ENCODE data around the gene VSTM4. TPM values are rescaled to one million over a fixed set of nuclear protein-coding genes. Genes with fewer than 3 reads are reported as not detected.

Gene VSTM4
- total RNA-seq, 1 experiment from 2014 or later, result 0.13 TPM

DNA sequence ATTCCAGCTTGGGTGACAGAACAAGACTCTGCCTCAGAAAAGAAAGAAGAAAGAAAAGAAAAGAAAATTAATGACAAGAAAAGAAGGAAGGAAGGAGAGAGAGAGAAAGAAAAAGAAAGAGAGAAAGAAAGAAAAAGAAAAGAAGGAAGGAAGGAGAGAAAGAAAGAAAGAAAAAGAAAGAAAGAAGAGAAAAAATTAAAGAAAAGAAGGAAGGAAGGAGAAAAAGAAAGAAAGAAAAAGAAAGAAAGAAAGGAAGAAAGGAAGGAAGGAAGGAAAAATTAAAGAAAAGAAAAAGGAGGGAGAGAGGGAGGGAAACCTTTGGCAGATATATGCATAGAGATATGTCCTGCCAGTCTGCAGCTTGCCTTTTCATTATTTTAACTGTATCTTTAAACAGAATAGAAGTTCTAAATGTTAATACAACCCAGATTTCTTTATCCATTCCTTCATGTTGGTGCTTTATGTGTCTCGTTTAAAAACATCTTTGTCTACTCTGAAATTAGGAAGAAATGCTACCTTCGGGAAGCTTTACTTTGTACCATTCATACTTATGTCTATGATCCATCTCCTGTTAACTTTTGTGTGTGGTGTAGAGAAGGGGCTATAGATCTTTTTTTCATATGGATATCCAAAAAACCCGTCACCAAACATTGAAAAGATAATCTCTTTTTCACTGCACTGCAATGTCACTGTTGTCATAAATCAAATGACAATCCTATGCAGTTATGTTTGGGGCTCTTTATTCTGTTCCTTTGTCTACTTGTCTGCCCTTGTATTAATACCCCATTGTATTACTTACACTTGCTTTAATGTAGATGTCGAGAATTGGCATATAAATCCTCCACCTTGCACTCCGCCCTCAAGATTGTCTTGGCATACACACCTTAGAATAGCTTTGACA is 70.8 kb downstream of the VSTM4 start:
- TF ChIP-seq POLR2AphosphoS5 (IDR thresholded peaks at IDR 0.05; ENCODE audit: low read depth, low read length) (no peak), TCF7L2 (IDR thresholded peaks at IDR 0.05; ENCODE audit: low read depth, low read length) (no peak), SIN3A (IDR thresholded peaks at IDR 0.05; ENCODE audit: borderline replicate concordance, insufficient read depth, low read depth, low read length) (no peak)
- TF ChIP-seq, protein P1, sequence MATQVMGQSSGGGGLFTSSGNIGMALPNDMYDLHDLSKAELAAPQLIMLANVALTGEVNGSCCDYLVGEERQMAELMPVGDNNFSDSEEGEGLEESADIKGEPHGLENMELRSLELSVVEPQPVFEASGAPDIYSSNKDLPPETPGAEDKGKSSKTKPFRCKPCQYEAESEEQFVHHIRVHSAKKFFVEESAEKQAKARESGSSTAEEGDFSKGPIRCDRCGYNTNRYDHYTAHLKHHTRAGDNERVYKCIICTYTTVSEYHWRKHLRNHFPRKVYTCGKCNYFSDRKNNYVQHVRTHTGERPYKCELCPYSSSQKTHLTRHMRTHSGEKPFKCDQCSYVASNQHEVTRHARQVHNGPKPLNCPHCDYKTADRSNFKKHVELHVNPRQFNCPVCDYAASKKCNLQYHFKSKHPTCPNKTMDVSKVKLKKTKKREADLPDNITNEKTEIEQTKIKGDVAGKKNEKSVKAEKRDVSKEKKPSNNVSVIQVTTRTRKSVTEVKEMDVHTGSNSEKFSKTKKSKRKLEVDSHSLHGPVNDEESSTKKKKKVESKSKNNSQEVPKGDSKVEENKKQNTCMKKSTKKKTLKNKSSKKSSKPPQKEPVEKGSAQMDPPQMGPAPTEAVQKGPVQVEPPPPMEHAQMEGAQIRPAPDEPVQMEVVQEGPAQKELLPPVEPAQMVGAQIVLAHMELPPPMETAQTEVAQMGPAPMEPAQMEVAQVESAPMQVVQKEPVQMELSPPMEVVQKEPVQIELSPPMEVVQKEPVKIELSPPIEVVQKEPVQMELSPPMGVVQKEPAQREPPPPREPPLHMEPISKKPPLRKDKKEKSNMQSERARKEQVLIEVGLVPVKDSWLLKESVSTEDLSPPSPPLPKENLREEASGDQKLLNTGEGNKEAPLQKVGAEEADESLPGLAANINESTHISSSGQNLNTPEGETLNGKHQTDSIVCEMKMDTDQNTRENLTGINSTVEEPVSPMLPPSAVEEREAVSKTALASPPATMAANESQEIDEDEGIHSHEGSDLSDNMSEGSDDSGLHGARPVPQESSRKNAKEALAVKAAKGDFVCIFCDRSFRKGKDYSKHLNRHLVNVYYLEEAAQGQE (IDR thresholded peaks at IDR 0.05; ENCODE audit: insufficient read depth in 1 of 2, low read depth in 2 of 2, low read length in 1 of 2), result no peak
- TF ChIP-seq, protein P2, sequence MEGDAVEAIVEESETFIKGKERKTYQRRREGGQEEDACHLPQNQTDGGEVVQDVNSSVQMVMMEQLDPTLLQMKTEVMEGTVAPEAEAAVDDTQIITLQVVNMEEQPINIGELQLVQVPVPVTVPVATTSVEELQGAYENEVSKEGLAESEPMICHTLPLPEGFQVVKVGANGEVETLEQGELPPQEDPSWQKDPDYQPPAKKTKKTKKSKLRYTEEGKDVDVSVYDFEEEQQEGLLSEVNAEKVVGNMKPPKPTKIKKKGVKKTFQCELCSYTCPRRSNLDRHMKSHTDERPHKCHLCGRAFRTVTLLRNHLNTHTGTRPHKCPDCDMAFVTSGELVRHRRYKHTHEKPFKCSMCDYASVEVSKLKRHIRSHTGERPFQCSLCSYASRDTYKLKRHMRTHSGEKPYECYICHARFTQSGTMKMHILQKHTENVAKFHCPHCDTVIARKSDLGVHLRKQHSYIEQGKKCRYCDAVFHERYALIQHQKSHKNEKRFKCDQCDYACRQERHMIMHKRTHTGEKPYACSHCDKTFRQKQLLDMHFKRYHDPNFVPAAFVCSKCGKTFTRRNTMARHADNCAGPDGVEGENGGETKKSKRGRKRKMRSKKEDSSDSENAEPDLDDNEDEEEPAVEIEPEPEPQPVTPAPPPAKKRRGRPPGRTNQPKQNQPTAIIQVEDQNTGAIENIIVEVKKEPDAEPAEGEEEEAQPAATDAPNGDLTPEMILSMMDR (IDR thresholded peaks at IDR 0.05), result no peak
- Histone ChIP-seq H3K36me3 (ENCODE audit: control insufficient read depth, insufficient read depth, low read length) (no peaks in the 10 kb centered on the region), H3K4me3 (ENCODE audit: low read depth in 2 of 2, low read length in 2 of 2) (no peak overlapping the region), H3K9me3 (ENCODE audit: control insufficient read depth, insufficient read depth, low read depth, low read length) (no peaks in the 10 kb centered on the region), H3K4me1 (ENCODE audit: control insufficient read depth, insufficient read depth, low read length) (no peaks in the 10 kb centered on the region), H3K27ac (ENCODE audit: low read length) (no peak overlapping the region), H3K27me3 (ENCODE audit: control insufficient read depth, insufficient read depth, low read length) (0 out of 2 replicates have a peak, but pooled peaks cover 2% of the 10 kb centered on the region)
- intact Hi-C loops (cut with micrococcal nuclease; ENCODE audit: unreplicated experiment) (no loop called here), in situ Hi-C loops (cut with HindIII; ENCODE audit: low pct_unique_long_range_greater_than_20kb, low sequenced_read_pairs) (no loop called here)
- ATAC-seq, result no peak
- BruUV-seq (replicated peaks), result no TSS peak
- DNase-seq (ENCODE audit: low read depth, low spot score), result no peak
- CTCF ChIA-PET, result no interaction called here
- POLR2A ChIA-PET, result no interaction called here

DNA sequence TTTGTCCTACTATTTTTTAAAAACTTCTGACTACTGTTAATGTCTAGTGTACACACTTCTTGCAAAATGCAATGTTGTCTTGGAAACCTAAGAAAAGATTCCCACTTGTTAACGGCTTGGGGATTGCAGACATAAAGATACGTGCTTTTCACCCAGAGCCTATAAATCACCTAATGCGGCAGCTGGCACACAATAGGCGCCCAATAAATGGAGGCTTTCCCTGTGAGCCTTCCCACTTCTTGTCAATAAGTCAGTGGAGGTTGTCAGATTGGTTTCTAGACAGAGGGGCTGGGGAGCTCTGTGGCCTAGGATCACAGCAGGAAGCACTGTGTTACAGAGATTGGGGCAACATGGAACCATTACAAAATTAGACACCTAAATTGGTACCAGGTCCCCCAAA is 74.7 kb downstream of the VSTM4 start:
- Histone ChIP-seq H3K9me3 (ENCODE audit: control insufficient read depth, insufficient read depth, low read depth, low read length) (no peaks in the 10 kb centered on the region), H3K27ac (ENCODE audit: low read length) (no peak overlapping the region), H3K4me1 (ENCODE audit: control insufficient read depth, insufficient read depth, low read length) (no peaks in the 10 kb centered on the region), H3K36me3 (ENCODE audit: control insufficient read depth, insufficient read depth, low read length) (no peaks in the 10 kb centered on the region), H3K4me3 (ENCODE audit: low read depth in 2 of 2, low read length in 2 of 2) (no peak overlapping the region), H3K27me3 (ENCODE audit: control insufficient read depth, insufficient read depth, low read length) (0 out of 2 replicates have a peak, but pooled peaks cover 2% of the 10 kb centered on the region)
- intact Hi-C loops (cut with micrococcal nuclease; ENCODE audit: unreplicated experiment) (no loop called here), in situ Hi-C loops (cut with HindIII; ENCODE audit: low pct_unique_long_range_greater_than_20kb, low sequenced_read_pairs) (no loop called here)
- TF ChIP-seq SIN3A (IDR thresholded peaks at IDR 0.05; ENCODE audit: borderline replicate concordance, insufficient read depth, low read depth, low read length), result no peak
- TF ChIP-seq, protein P1 (IDR thresholded peaks at IDR 0.05; ENCODE audit: insufficient read depth in 1 of 2, low read depth in 2 of 2, low read length in 1 of 2), result no peak
- TF ChIP-seq, protein P2 (IDR thresholded peaks at IDR 0.05), result no peak
- TF ChIP-seq TCF7L2 (IDR thresholded peaks at IDR 0.05; ENCODE audit: low read depth, low read length), result no peak
- no peak for TF ChIP-seq POLR2AphosphoS5 (IDR thresholded peaks at IDR 0.05; ENCODE audit: low read depth, low read length)
- no peak for ATAC-seq
- no TSS peak for BruUV-seq (replicated peaks)
- ChIA-PET POLR2A (no interaction called here), CTCF (no interaction called here)
- DNase-seq (ENCODE audit: low read depth, low spot score), result no peak
